GM19035 (cell line): ENCODE measurements around the gene TRPC3.

Experiments used
- ATAC-seq: cut with Tn5 transposase; IDR thresholded peaks from one replicate; pipeline ENCODE4 v1.9.1; 2021; ENCODE audit not compliant: unreplicated experiment

TRPC3 gene

GRCh38 chr4:121951521-121952110 is at the start of gene TRPC3:
TRPC3 (minus strand) TSS chr4:121952060; CDS start chr4:121951680, 380 bp downstream.
- peak; percentile 39 for ATAC-seq

GRCh38 chr4:122000849-122001248 is 49.0 kb upstream of the TRPC3 start:
- no peak for ATAC-seq

GRCh38 chr4:121998024-121998423 is 46.2 kb upstream of the TRPC3 start:
- no peak for ATAC-seq

GRCh38 chr4:121995790-121996537 is 44.1 kb upstream of the TRPC3 start:
- no peak for ATAC-seq

GRCh38 chr4:121991968-121992367 is 40.1 kb upstream of the TRPC3 start:
- ATAC-seq = no peak

- no peak for ATAC-seq
These were observed 38.6 kb upstream of the TRPC3 start for GRCh38 chr4:121990489-121990888.

GRCh38 chr4:121989715-121990114 is 37.9 kb upstream of the TRPC3 start:
- ATAC-seq = no peak

GRCh38 chr4:121988950-121989349 is 37.1 kb upstream of the TRPC3 start:
- ATAC-seq = no peak

- no peak for ATAC-seq
These were observed 28.8 kb upstream of the TRPC3 start for GRCh38 chr4:121980643-121981042.

- ATAC-seq = peak; percentile 43
These were observed 26.3 kb upstream of the TRPC3 start for GRCh38 chr4:121978172-121978516.

- peak; percentile 95 for ATAC-seq
These were observed 25.7 kb upstream of the TRPC3 start for GRCh38 chr4:121977251-121978171.

GRCh38 chr4:121975784-121976183 is 23.9 kb upstream of the TRPC3 start:
- ATAC-seq = no peak

- ATAC-seq = no peak
These were observed 22.0 kb upstream of the TRPC3 start for GRCh38 chr4:121973816-121974215.

GRCh38 chr4:121968859-121969258 is 17.0 kb upstream of the TRPC3 start:
- no peak for ATAC-seq

- no peak for ATAC-seq
These were observed 13.1 kb upstream of the TRPC3 start for GRCh38 chr4:121964958-121965357.

GRCh38 chr4:121960818-121961217 is 9.0 kb upstream of the TRPC3 start:
- no peak for ATAC-seq

GRCh38 chr4:121958777-121959176 is 6.9 kb upstream of the TRPC3 start:
- ATAC-seq = no peak

- ATAC-seq = no peak
These were observed 5.4 kb upstream of the TRPC3 start for GRCh38 chr4:121957266-121957665.

- ATAC-seq = no peak
These were observed 2.0 kb upstream of the TRPC3 start for GRCh38 chr4:121953860-121954259.

- no peak for ATAC-seq
These were observed 430 bp upstream of the TRPC3 start for GRCh38 chr4:121952290-121952689.

GRCh38 chr4:121950680-121951520 is 960 bp downstream of the TRPC3 start:
- peak; percentile 24 for ATAC-seq
